ENCODE data around the gene BANK1.
A peak's percentile ranks its signal among the peaks of the same experiment; 100 is the strongest.

BANK1 gene

GRCh38 chr4:101853691-101854090, 63.2 kb downstream of the BANK1 start:
- Histone ChIP-seq H2AK5ac (ENCODE audit: low read length, severe bottlenecking) (no peak overlapping the region), H3K27ac (ENCODE audit: low read length, poor library complexity, severe bottlenecking) (no peak overlapping the region), H3K23ac (ENCODE audit: low read length in 2 of 2) (no peak overlapping the region), H3K9me3 (ENCODE audit: control insufficient read depth, low read length) (no peaks in the 10 kb centered on the region), H3K4me1 (ENCODE audit: control insufficient read depth, insufficient read depth, low read depth, low read length) (no peaks in the 10 kb centered on the region), H2AFZ (ENCODE audit: low read depth, low read length) (no peak overlapping the region), H3K4me3 (ENCODE audit: insufficient read depth in 1 of 2, low read depth in 1 of 2, low read length in 2 of 2) (no peak overlapping the region), H2BK120ac (ENCODE audit: low read depth, low read length) (no peak overlapping the region), H2BK15ac (ENCODE audit: low read depth, poor library complexity, severe bottlenecking) (no peak overlapping the region), H4K8ac (ENCODE audit: low read length) (no peak overlapping the region), H3K4ac (ENCODE audit: low read depth in 1 of 2, low read length in 2 of 2) (no peak overlapping the region), H2BK12ac (ENCODE audit: low read length in 2 of 2) (no peak overlapping the region), H2BK5ac (ENCODE audit: low read depth, low read length, poor library complexity, severe bottlenecking) (no peak overlapping the region), H3K4me2 (ENCODE audit: low read length, poor library complexity, severe bottlenecking) (no peak overlapping the region), H3K79me1 (replicated peaks; ENCODE audit: low read length, poor library complexity, severe bottlenecking) (no peaks in the 10 kb centered on the region), H3K18ac (ENCODE audit: low read depth in 1 of 2, low read length in 2 of 2) (no peak overlapping the region), H3K14ac (ENCODE audit: low read length in 2 of 2) (no peak overlapping the region), H4K91ac (ENCODE audit: low read length) (no peak overlapping the region), H3K27me3 (ENCODE audit: control insufficient read depth in 1 of 2, insufficient read depth in 1 of 2, low read length in 2 of 2) (no peaks in the 10 kb centered on the region), H3K9ac (ENCODE audit: low read length) (no peak overlapping the region), H3K36me3 (ENCODE audit: control insufficient read depth in 1 of 2, insufficient read depth in 2 of 2, low read depth in 1 of 2, low read length in 2 of 2) (no peaks in the 10 kb centered on the region)
- 88% methylated on average over 7 of the region's 7 CpGs for WGBS
- no peak for DNase-seq

DNA sequence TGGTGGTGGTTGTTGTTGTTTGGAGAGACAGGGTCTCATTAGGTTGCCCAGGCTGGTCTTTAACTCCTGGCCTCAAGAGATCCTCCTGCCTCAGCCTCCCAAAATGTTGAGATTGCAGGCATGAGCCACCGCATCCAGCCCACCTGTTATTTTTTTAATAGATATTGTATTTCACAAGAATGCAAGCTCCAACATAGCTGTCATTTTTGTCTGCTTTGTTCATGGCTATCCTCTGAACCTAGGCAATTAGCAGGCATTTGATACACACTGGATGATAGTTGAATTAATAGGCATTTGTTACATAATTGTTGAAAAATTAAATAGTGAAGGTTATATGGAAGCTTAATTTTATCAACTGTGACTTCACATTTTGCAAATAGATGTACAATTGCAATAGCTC, 64.7 kb downstream of the BANK1 start:
- no peak overlapping the region for H3K9ac ChIP-seq (ENCODE audit: low read length)
- H3K9me3 ChIP-seq (ENCODE audit: control insufficient read depth, low read length): no peaks in the 10 kb centered on the region
- H2AK5ac ChIP-seq (ENCODE audit: low read length, severe bottlenecking): no peak overlapping the region
- H2BK5ac ChIP-seq (ENCODE audit: low read depth, low read length, poor library complexity, severe bottlenecking): no peak overlapping the region
- H2AFZ ChIP-seq (ENCODE audit: low read depth, low read length): no peak overlapping the region
- no peaks in the 10 kb centered on the region for H3K4me1 ChIP-seq (ENCODE audit: control insufficient read depth, insufficient read depth, low read depth, low read length)
- no peak overlapping the region for H2BK120ac ChIP-seq (ENCODE audit: low read depth, low read length)
- H3K23ac ChIP-seq (ENCODE audit: low read length in 2 of 2): no peak overlapping the region
- peak overlapping the region; percentile 11 for H3K27ac ChIP-seq (ENCODE audit: low read length, poor library complexity, severe bottlenecking)
- DNase-seq: no peak
- H3K14ac ChIP-seq (ENCODE audit: low read length in 2 of 2): no peak overlapping the region
- H3K4ac ChIP-seq (ENCODE audit: low read depth in 1 of 2, low read length in 2 of 2): no peak overlapping the region
- H3K27me3 ChIP-seq (ENCODE audit: control insufficient read depth in 1 of 2, insufficient read depth in 1 of 2, low read length in 2 of 2): no peaks in the 10 kb centered on the region
- WGBS: no CpG with 5 or more reads among the region's 1 CpG
- no peak overlapping the region for H3K4me2 ChIP-seq (ENCODE audit: low read length, poor library complexity, severe bottlenecking)
- H3K4me3 ChIP-seq (ENCODE audit: insufficient read depth in 1 of 2, low read depth in 1 of 2, low read length in 2 of 2): no peak overlapping the region
- H3K36me3 ChIP-seq (ENCODE audit: control insufficient read depth in 1 of 2, insufficient read depth in 2 of 2, low read depth in 1 of 2, low read length in 2 of 2): no peaks in the 10 kb centered on the region
- no peak overlapping the region for H4K91ac ChIP-seq (ENCODE audit: low read length)
- no peak overlapping the region for H3K18ac ChIP-seq (ENCODE audit: low read depth in 1 of 2, low read length in 2 of 2)
- no peak overlapping the region for H2BK12ac ChIP-seq (ENCODE audit: low read length in 2 of 2)
- H2BK15ac ChIP-seq (ENCODE audit: low read depth, poor library complexity, severe bottlenecking): no peak overlapping the region
- H3K79me1 ChIP-seq (replicated peaks; ENCODE audit: low read length, poor library complexity, severe bottlenecking): no peaks in the 10 kb centered on the region
- H4K8ac ChIP-seq (ENCODE audit: low read length): no peak overlapping the region

- no peak for DNase-seq
- H3K36me3 ChIP-seq (ENCODE audit: control insufficient read depth in 1 of 2, insufficient read depth in 2 of 2, low read depth in 1 of 2, low read length in 2 of 2): no peaks in the 10 kb centered on the region
- H3K4me2 ChIP-seq (ENCODE audit: low read length, poor library complexity, severe bottlenecking): no peak overlapping the region
- H3K14ac ChIP-seq (ENCODE audit: low read length in 2 of 2): no peak overlapping the region
- WGBS: 94% methylated on average over 1 of the region's 2 CpGs
- H2BK15ac ChIP-seq (ENCODE audit: low read depth, poor library complexity, severe bottlenecking): no peak overlapping the region
- H2AK5ac ChIP-seq (ENCODE audit: low read length, severe bottlenecking): peak overlapping the region; percentile 92
- H3K9me3 ChIP-seq (ENCODE audit: control insufficient read depth, low read length): no peaks in the 10 kb centered on the region
- no peaks in the 10 kb centered on the region for H3K27me3 ChIP-seq (ENCODE audit: control insufficient read depth in 1 of 2, insufficient read depth in 1 of 2, low read length in 2 of 2)
- no peak overlapping the region for H2BK5ac ChIP-seq (ENCODE audit: low read depth, low read length, poor library complexity, severe bottlenecking)
- no peak overlapping the region for H4K91ac ChIP-seq (ENCODE audit: low read length)
- no peak overlapping the region for H3K27ac ChIP-seq (ENCODE audit: low read length, poor library complexity, severe bottlenecking)
- H3K4me3 ChIP-seq (ENCODE audit: insufficient read depth in 1 of 2, low read depth in 1 of 2, low read length in 2 of 2): no peak overlapping the region
- H3K79me1 ChIP-seq (replicated peaks; ENCODE audit: low read length, poor library complexity, severe bottlenecking): no peaks in the 10 kb centered on the region
- H2BK12ac ChIP-seq (ENCODE audit: low read length in 2 of 2): no peak overlapping the region
- no peaks in the 10 kb centered on the region for H3K4me1 ChIP-seq (ENCODE audit: control insufficient read depth, insufficient read depth, low read depth, low read length)
- no peak overlapping the region for H2AFZ ChIP-seq (ENCODE audit: low read depth, low read length)
- no peak overlapping the region for H2BK120ac ChIP-seq (ENCODE audit: low read depth, low read length)
- H3K23ac ChIP-seq (ENCODE audit: low read length in 2 of 2): no peak overlapping the region
- no peak overlapping the region for H3K4ac ChIP-seq (ENCODE audit: low read depth in 1 of 2, low read length in 2 of 2)
- peak overlapping the region; percentile 64 for H4K8ac ChIP-seq (ENCODE audit: low read length)
- H3K18ac ChIP-seq (ENCODE audit: low read depth in 1 of 2, low read length in 2 of 2): no peak overlapping the region
- no peak overlapping the region for H3K9ac ChIP-seq (ENCODE audit: low read length)
Measured at GRCh38 chr4:101856149-101856548, 65.6 kb downstream of the BANK1 start.

DNA sequence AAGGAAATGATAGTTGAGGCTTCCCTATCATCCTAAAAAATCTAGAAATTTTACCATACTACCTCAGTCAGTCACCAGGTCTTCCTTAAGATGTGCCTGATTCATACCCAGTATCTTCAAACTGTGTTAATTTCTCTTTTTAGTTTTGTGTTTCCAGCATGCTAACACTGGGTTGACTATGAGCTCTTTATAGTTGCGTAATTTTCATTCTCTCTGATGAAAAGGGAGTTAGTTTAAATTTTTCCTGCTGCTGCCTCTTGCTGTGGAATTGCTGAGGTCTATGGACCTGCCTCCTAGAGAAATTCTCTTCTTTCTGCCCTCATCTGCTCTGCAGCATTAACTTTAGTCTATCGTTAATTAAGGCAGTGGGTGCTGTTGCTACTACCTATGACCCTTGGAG, 66.6 kb downstream of the BANK1 start:
- Histone ChIP-seq H3K9me3 (ENCODE audit: control insufficient read depth, low read length) (no peaks in the 10 kb centered on the region), H2AFZ (ENCODE audit: low read depth, low read length) (no peak overlapping the region), H3K4me2 (ENCODE audit: low read length, poor library complexity, severe bottlenecking) (no peak overlapping the region), H2BK15ac (ENCODE audit: low read depth, poor library complexity, severe bottlenecking) (no peak overlapping the region), H3K27me3 (ENCODE audit: control insufficient read depth in 1 of 2, insufficient read depth in 1 of 2, low read length in 2 of 2) (no peaks in the 10 kb centered on the region), H3K4me1 (ENCODE audit: control insufficient read depth, insufficient read depth, low read depth, low read length) (no peaks in the 10 kb centered on the region), H2BK12ac (ENCODE audit: low read length in 2 of 2) (no peak overlapping the region), H3K4ac (ENCODE audit: low read depth in 1 of 2, low read length in 2 of 2) (no peak overlapping the region), H2BK5ac (ENCODE audit: low read depth, low read length, poor library complexity, severe bottlenecking) (no peak overlapping the region), H3K79me1 (replicated peaks; ENCODE audit: low read length, poor library complexity, severe bottlenecking) (no peaks in the 10 kb centered on the region), H3K36me3 (ENCODE audit: control insufficient read depth in 1 of 2, insufficient read depth in 2 of 2, low read depth in 1 of 2, low read length in 2 of 2) (no peaks in the 10 kb centered on the region), H4K91ac (ENCODE audit: low read length) (no peak overlapping the region), H3K4me3 (ENCODE audit: insufficient read depth in 1 of 2, low read depth in 1 of 2, low read length in 2 of 2) (no peak overlapping the region), H3K18ac (ENCODE audit: low read depth in 1 of 2, low read length in 2 of 2) (no peak overlapping the region), H3K23ac (ENCODE audit: low read length in 2 of 2) (no peak overlapping the region), H3K27ac (ENCODE audit: low read length, poor library complexity, severe bottlenecking) (no peak overlapping the region), H3K9ac (ENCODE audit: low read length) (no peak overlapping the region), H2BK120ac (ENCODE audit: low read depth, low read length) (no peak overlapping the region), H4K8ac (ENCODE audit: low read length) (no peak overlapping the region), H2AK5ac (ENCODE audit: low read length, severe bottlenecking) (no peak overlapping the region), H3K14ac (ENCODE audit: low read length in 2 of 2) (no peak overlapping the region)
- no peak for DNase-seq
- WGBS: 93% methylated on average over 2 of the region's 2 CpGs

Measured in mesenchymal stem cell (in vitro differentiated cells and primary cell).